Loucy (cell line): ENCODE results near the gene SEC23B.

ENCODE experiments used
- H2AFZ ChIP-seq: fragments of 200-600 bp; sonication (generic); 2 replicates; pipeline ENCODE4 v1.6.0; 2016; ENCODE audit warnings: antibody characterized with exemption, mild to moderate bottlenecking, low read length, moderate library complexity
- H3F3A ChIP-seq: fragments of 200-600 bp; 2 replicates; pipeline ENCODE4 v1.6.0; 2016; ENCODE audit warnings: antibody characterized with exemption, low read depth, mild to moderate bottlenecking
- H3K27me3 ChIP-seq: fragments of 200-600 bp; sonication (generic); 2 replicates; pipeline ENCODE4 v1.6.1; 2014; ENCODE audit warnings: low read length, mild to moderate bottlenecking; ENCODE audit not compliant: insufficient read depth, poor library complexity, severe bottlenecking
- H3K36me3 ChIP-seq: fragments of 200-600 bp; sonication (generic); 2 replicates; pipeline ENCODE4 v1.6.1; 2016; ENCODE audit warnings: low read length; ENCODE audit not compliant: insufficient read depth
- H3K4me1 ChIP-seq: fragments of 200-600 bp; sonication (generic); 2 replicates; pipeline ENCODE4 v1.5.1; 2014; ENCODE audit warnings: low read length, mild to moderate bottlenecking; ENCODE audit not compliant: insufficient read depth, poor library complexity, severe bottlenecking
- H3K4me2 ChIP-seq: fragments of 200-600 bp; sonication (generic); 2 replicates; pipeline ENCODE4 v1.6.0; 2014; ENCODE audit warnings: antibody characterized with exemption, low read length, low read depth, mild to moderate bottlenecking; ENCODE audit not compliant: poor library complexity, severe bottlenecking
- H3K4me3 ChIP-seq: fragments of 200-600 bp; sonication (generic); 2 replicates; pipeline ENCODE4 v1.5.1; 2014; ENCODE audit warnings: low read length, mild to moderate bottlenecking, mixed read lengths; ENCODE audit not compliant: poor library complexity, severe bottlenecking
- H3K79me2 ChIP-seq: fragments of 200-600 bp; sonication (generic); 2 replicates; pipeline ENCODE4 v1.6.1; 2014; ENCODE audit warnings: low read length; ENCODE audit not compliant: insufficient read depth
- H3K9ac ChIP-seq: fragments of 200-600 bp; sonication (generic); 2 replicates; pipeline ENCODE4 v1.6.0; 2014; ENCODE audit warnings: mild to moderate bottlenecking, low read depth, low read length, moderate library complexity; ENCODE audit not compliant: poor library complexity, severe bottlenecking
- H3K9me2 ChIP-seq: fragments of 200-600 bp; sonication (generic); replicated peaks from 2 replicates; pipeline ENCODE4 v1.6.1; 2016; ENCODE audit warnings: low read depth, low read length, mixed read lengths
- H3K9me3 ChIP-seq: fragments of 200-600 bp; sonication (generic); 2 replicates; pipeline ENCODE4 v1.6.1; 2014; ENCODE audit warnings: mild to moderate bottlenecking, antibody characterized with exemption, low read length, low read depth; ENCODE audit not compliant: insufficient read depth
- H4K20me1 ChIP-seq: fragments of 200-600 bp; sonication (generic); 2 replicates; pipeline ENCODE4 v1.6.0; 2014; ENCODE audit warnings: antibody characterized with exemption, low read length, mild to moderate bottlenecking; ENCODE audit not compliant: insufficient read depth, poor library complexity, severe bottlenecking
- CTCF ChIP-seq: fragments of 200-600 bp; sonication (generic); conservative IDR thresholded peaks from 2 replicates; pipeline ENCODE4 v1.5.1; 2014; ENCODE audit warnings: mild to moderate bottlenecking, antibody characterized with exemption, low read length
- EZH2phosphoT487 ChIP-seq: fragments of 200-600 bp; IDR thresholded peaks from 2 replicates; pipeline ENCODE4 v1.6.1; 2018; ENCODE audit warnings: antibody characterized with exemption, mild to moderate bottlenecking, moderate library complexity, borderline replicate concordance

Gene SEC23B

GRCh38 chr20:18543932-18544331, 36.2 kb downstream of the SEC23B start:
- Histone ChIP-seq H3K9me3 (no peaks in the 10 kb centered on the region), H2AFZ (no peak overlapping the region), H3F3A (no peaks in the 10 kb centered on the region), H3K79me2 (no peaks in the 10 kb centered on the region), H3K4me2 (no peak overlapping the region), H3K36me3 (peaks cover 63% of the 10 kb centered on the region; the same call in 1 of the 2 replicates), H3K4me1 (no peaks in the 10 kb centered on the region), H3K9ac (no peak overlapping the region), H3K4me3 (no peak overlapping the region), H3K9me2 (no peaks in the 10 kb centered on the region), H3K27me3 (no peaks in the 10 kb centered on the region), H4K20me1 (no peaks in the 10 kb centered on the region)
- no peak for TF ChIP-seq EZH2phosphoT487
- no peak for TF ChIP-seq CTCF

- no peak for TF ChIP-seq EZH2phosphoT487
- TF ChIP-seq CTCF, result no peak
Observed at GRCh38 chr20:18545566-18545965, 37.8 kb downstream of the SEC23B start.

DNA sequence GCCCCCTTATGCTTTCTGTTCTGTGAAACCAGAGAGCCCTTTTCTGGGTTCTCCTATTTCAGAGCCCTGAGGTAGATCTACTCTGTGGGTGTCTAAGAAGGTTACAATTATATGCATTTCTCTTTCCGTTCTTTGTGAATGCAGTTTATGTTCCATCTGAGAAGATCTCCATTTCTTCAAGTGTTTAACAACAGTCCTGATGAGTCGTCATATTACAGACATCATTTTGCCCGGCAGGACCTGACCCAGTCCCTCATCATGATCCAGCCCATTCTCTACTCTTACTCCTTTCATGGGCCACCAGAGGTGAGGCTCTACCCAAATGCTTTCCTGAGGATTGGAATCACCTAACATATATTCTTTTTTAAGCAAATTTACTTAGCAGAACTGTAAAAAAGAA, 40.7 kb downstream of the SEC23B start:
- TF ChIP-seq EZH2phosphoT487, result no peak
- no peak for TF ChIP-seq CTCF
- Histone ChIP-seq H3K27me3 (no peaks in the 10 kb centered on the region), H4K20me1 (no peaks in the 10 kb centered on the region), H2AFZ (no peak overlapping the region), H3K4me3 (no peak overlapping the region), H3K36me3 (peaks cover 60% of the 10 kb centered on the region; the same call in 1 of the 2 replicates), H3K4me2 (no peak overlapping the region), H3F3A (no peaks in the 10 kb centered on the region), H3K9me2 (no peaks in the 10 kb centered on the region), H3K9ac (no peak overlapping the region), H3K79me2 (no peaks in the 10 kb centered on the region), H3K9me3 (no peaks in the 10 kb centered on the region), H3K4me1 (no peaks in the 10 kb centered on the region)

More at GRCh38 chr20:18545566-18545965, 37.8 kb downstream of the SEC23B start:
- Histone ChIP-seq H3F3A (no peaks in the 10 kb centered on the region), H3K79me2 (no peaks in the 10 kb centered on the region), H3K4me1 (no peaks in the 10 kb centered on the region), H2AFZ (no peak overlapping the region), H3K27me3 (no peaks in the 10 kb centered on the region), H3K4me3 (no peak overlapping the region), H3K4me2 (no peak overlapping the region), H3K36me3 (peaks cover 74% of the 10 kb centered on the region; the same call in 1 of the 2 replicates), H3K9me2 (no peaks in the 10 kb centered on the region), H4K20me1 (no peaks in the 10 kb centered on the region), H3K9me3 (no peaks in the 10 kb centered on the region), H3K9ac (no peak overlapping the region)
